Measurements from ENCODE around the gene CORIN. TPM values are rescaled to one million over a fixed set of nuclear protein-coding genes. Genes with fewer than 3 reads are reported as not detected.
"Not testable (repeated sequence)": the region's sequence is repeated elsewhere in the genome, so short reads cannot be mapped to it uniquely, and the experiment has no call there.

Gene CORIN
- total and polyA plus RNA-seq, 8 donors, result 0.05 to 1.1 (median 0.23) TPM; not detected in 1

- no peaks in the 10 kb centered on the region for H3K9me3 ChIP-seq
- DNase-seq, result no peak
- H3K4me3 ChIP-seq, result no peak overlapping the region
- no peaks in the 10 kb centered on the region for H3K4me1 ChIP-seq
- no peak overlapping the region for H3K27ac ChIP-seq
- H3K36me3 ChIP-seq, result no peaks in the 10 kb centered on the region
- FAIRE-seq, result no peak
- 78 to 92% methylated on average over 1 of the region's 1 CpG for WGBS, 2 donors
- intact Hi-C loops (cut with DNase I), result no loop called here
- peak in 1 of 4 donors; percentile 56 for ATAC-seq
- no peak for TF ChIP-seq CTCF (IDR thresholded peaks at IDR 0.05)
- no peaks in the 10 kb centered on the region for H3K27me3 ChIP-seq
Observed at GRCh38 chr4:47694322-47694721, 143.5 kb downstream of the CORIN start.

- 41 to 46% methylated on average over 7 of the region's 7 CpGs for WGBS, 2 donors
- H3K9me3 ChIP-seq, result no peaks in the 10 kb centered on the region
- H3K36me3 ChIP-seq, result no peaks in the 10 kb centered on the region
- no peaks in the 10 kb centered on the region for H3K27me3 ChIP-seq
- TF ChIP-seq CTCF (IDR thresholded peaks at IDR 0.05), result no peak
- FAIRE-seq (no peak), DNase-seq (no peak), ATAC-seq (no peak)
- H3K27ac ChIP-seq, result no peak overlapping the region
- intact Hi-C loops (cut with DNase I), result no loop called here
- no peaks in the 10 kb centered on the region for H3K4me1 ChIP-seq
- H3K4me3 ChIP-seq, result no peak overlapping the region
Observed at GRCh38 chr4:47692691-47693090, 145.2 kb downstream of the CORIN start.

- H3K4me1 ChIP-seq; H3K36me3 ChIP-seq; H3K4me3 ChIP-seq; DNase-seq; H3K9me3 ChIP-seq; FAIRE-seq; H3K27ac ChIP-seq; ATAC-seq; intact Hi-C loops (cut with DNase I); H3K27me3 ChIP-seq: not testable (repeated sequence)
- WGBS, 2 donors, result 85% methylated on average over 1 of the region's 1 CpG
Observed at GRCh38 chr4:47691757-47692383, 146.0 kb downstream of the CORIN start.

- no peaks in the 10 kb centered on the region for H3K4me1 ChIP-seq
- ATAC-seq (no peak), FAIRE-seq (no peak), DNase-seq (no peak)
- H3K4me3 ChIP-seq, result no peak overlapping the region
- TF ChIP-seq CTCF (IDR thresholded peaks at IDR 0.05), result no peak
- H3K27ac ChIP-seq, result no peak overlapping the region
- intact Hi-C loops (cut with DNase I), result no loop called here
- no peaks in the 10 kb centered on the region for H3K9me3 ChIP-seq
- no peaks in the 10 kb centered on the region for H3K27me3 ChIP-seq
- no peaks in the 10 kb centered on the region for H3K36me3 ChIP-seq
- WGBS, 2 donors, result 84% methylated on average over 3 of the region's 3 CpGs
Observed at GRCh38 chr4:47690611-47691010, 147.3 kb downstream of the CORIN start.

GRCh38 chr4:47686294-47686872 is 151.5 kb downstream of the CORIN start:
- Histone ChIP-seq H3K27me3 (no peaks in the 10 kb centered on the region), H3K36me3 (no peaks in the 10 kb centered on the region), H3K9me3 (no peaks in the 10 kb centered on the region), H3K27ac (no peak overlapping the region), H3K4me3 (no peak overlapping the region), H3K4me1 (no peaks in the 10 kb centered on the region)
- FAIRE-seq, result no peak
- peak; percentile 67 to 92 (median 87) for ATAC-seq
- peak; percentile 31 to 52 (median 36) for TF ChIP-seq CTCF (IDR thresholded peaks at IDR 0.05)
- DNase-seq, result peak in 5 of 6 donors; percentile 25 to 65 (median 29)
- WGBS, 2 donors, result 36 to 47% methylated on average over 9 of the region's 9 CpGs
- intact Hi-C loops (cut with DNase I), result loop anchor here in 1 of 3 donors (10.0 kb wide), 1 partner anchor 148 kb away; the partner anchor contains the start of gene CORIN
